HUES6 (cell line): ENCODE results near the gene PGM3.

Experiments
- H3K27ac ChIP-seq: 2 replicates; pipeline ENCODE4 v1.7.0; 2013; ENCODE audit warnings: low read depth, mild to moderate bottlenecking, low read length, inconsistent platforms
- H3K27me3 ChIP-seq: 2 replicates; pipeline ENCODE4 v1.6.1; 2013; ENCODE audit warnings: low read length; ENCODE audit not compliant: control insufficient read depth, insufficient read depth
- H3K36me3 ChIP-seq: 2 replicates; pipeline ENCODE4 v1.6.1; 2013; ENCODE audit warnings: low read length; ENCODE audit not compliant: control insufficient read depth, insufficient read depth
- H3K4me1 ChIP-seq: 2 replicates; pipeline ENCODE4 v1.6.1; 2013; ENCODE audit warnings: low read length; ENCODE audit not compliant: control insufficient read depth, insufficient read depth
- H3K4me3 ChIP-seq: 2 replicates; pipeline ENCODE4 v1.5.1; 2013; ENCODE audit warnings: low read depth, low read length
- H3K9ac ChIP-seq: one replicate; pipeline ENCODE4 v1.6.1; 2013; ENCODE audit warnings: mild to moderate bottlenecking, low read length
- H3K9me3 ChIP-seq: 2 replicates; pipeline ENCODE4 v1.6.1; 2013; ENCODE audit warnings: low read depth, low read length; ENCODE audit not compliant: control insufficient read depth, insufficient read depth

PGM3 gene

DNA sequence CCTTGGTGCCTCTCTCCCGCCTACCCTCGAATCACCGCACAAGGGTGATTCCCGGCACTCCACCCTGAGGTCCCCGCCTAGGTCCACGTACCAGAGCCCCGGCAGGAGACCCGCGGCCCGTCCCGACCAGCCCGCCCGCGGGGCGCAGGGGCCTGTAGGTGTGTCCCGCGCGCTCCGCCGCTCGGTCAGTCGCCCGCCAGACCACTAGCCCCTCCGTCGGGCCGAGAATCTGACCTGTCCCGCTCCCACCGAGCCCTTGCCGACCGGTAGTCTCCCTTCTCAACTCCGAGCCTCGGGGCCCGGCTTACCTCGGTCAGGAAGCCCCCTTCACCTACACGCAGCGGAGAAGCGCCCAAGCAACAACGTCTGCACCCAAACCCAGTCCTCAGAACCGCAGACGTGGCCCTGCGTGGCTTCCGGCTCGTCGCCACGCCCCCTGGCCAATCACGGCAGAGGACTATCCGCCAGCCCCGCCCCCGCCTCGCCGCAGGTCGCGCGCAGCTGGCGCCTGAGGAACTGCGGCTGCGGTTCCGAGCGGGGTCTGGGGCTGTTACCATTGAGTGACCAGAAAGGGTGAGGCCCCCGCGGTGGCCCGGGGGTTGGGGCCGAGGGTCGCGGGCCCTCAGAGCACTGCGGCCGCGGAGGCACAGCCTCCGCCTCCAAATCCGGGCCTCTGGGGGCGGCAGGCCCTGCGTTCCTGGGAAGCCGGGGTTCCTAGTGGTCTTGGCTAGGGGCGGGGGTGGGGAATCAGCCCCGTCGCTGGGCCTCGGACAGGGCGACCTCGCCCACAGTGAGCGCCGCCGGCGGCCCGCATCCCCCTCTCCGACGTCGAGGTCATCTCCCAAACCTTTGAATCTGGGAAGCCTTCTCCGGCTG is at the start of gene PGM3, which contains the start of gene RWDD2A:
Gene PGM3 (minus strand): TSS at position 395 of the 876 bp plus-strand sequence. CDS start 2,253 bp downstream, outside the sequence.
Gene RWDD2A (plus strand): TSS at position 487 of the 876 bp plus-strand sequence. CDS start 1,095 bp downstream, outside the sequence.
- Histone ChIP-seq H3K4me3 (peak within 1 kb of the TSS; percentile 95), H3K9ac (peak within 1 kb of the TSS; percentile 84), H3K9me3 (no peaks in the 10 kb centered on the region), H3K27ac (peak within 1 kb of the TSS; percentile 64; the same call in 1 of the 2 replicates), H3K4me1 (no peaks in the 10 kb centered on the region), H3K27me3 (no peaks in the 10 kb centered on the region), H3K36me3 (peaks cover 46% of the 10 kb centered on the region)

DNA sequence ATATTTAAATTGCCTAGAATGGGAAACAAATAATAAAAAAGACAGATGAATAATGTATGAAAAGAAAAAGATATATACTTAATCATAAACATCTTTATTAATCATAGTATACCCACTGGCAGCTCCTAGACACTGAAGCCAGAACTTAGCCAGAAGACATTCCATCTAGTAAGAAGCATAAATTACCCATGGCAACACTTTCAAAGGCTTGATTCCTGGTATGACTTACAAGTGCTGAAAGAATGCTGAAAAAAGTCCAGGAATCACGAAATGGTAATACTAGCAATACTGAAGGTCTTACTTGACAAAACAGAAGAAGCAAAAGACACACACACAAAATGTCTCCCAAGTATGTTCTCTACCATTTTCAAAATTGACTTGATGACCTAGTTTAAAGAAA is 38.1 kb upstream of the PGM3 start:
- Histone ChIP-seq H3K27ac (no peak overlapping the region), H3K9ac (no peak overlapping the region), H3K27me3 (no peaks in the 10 kb centered on the region), H3K4me1 (no peaks in the 10 kb centered on the region), H3K9me3 (no peaks in the 10 kb centered on the region), H3K36me3 (no peaks in the 10 kb centered on the region), H3K4me3 (no peak overlapping the region)

- no peaks in the 10 kb centered on the region for H3K9me3 ChIP-seq
- no peak overlapping the region for H3K9ac ChIP-seq
- H3K36me3 ChIP-seq: no peaks in the 10 kb centered on the region
- H3K27me3 ChIP-seq: no peaks in the 10 kb centered on the region
- no peak overlapping the region for H3K4me3 ChIP-seq
- no peak overlapping the region for H3K27ac ChIP-seq
- H3K4me1 ChIP-seq: no peaks in the 10 kb centered on the region
Observed at GRCh38 chr6:83226517-83226916, 33.5 kb upstream of the PGM3 start.

GRCh38 chr6:83221889-83222479 is 28.9 kb upstream of the PGM3 start:
- no peaks in the 10 kb centered on the region for H3K4me1 ChIP-seq
- H3K27me3 ChIP-seq: no peaks in the 10 kb centered on the region
- no peaks in the 10 kb centered on the region for H3K36me3 ChIP-seq
- no peak overlapping the region for H3K9ac ChIP-seq
- no peak overlapping the region for H3K27ac ChIP-seq
- no peak overlapping the region for H3K4me3 ChIP-seq
- H3K9me3 ChIP-seq: no peaks in the 10 kb centered on the region

- Histone ChIP-seq H3K36me3 (no peaks in the 10 kb centered on the region), H3K4me3 (no peak overlapping the region)
Observed at GRCh38 chr6:83221276-83221675, 28.2 kb upstream of the PGM3 start.

GRCh38 chr6:83220121-83220520 is 27.1 kb upstream of the PGM3 start:
- Histone ChIP-seq H3K4me3 (no peak overlapping the region), H3K27me3 (no peaks in the 10 kb centered on the region), H3K36me3 (no peaks in the 10 kb centered on the region), H3K27ac (no peak overlapping the region; the same call in 1 of the 2 replicates), H3K9ac (no peak overlapping the region), H3K9me3 (no peaks in the 10 kb centered on the region), H3K4me1 (no peaks in the 10 kb centered on the region)

More at GRCh38 chr6:83221276-83221675, 28.2 kb upstream of the PGM3 start:
- Histone ChIP-seq H3K9me3 (no peaks in the 10 kb centered on the region), H3K27me3 (no peaks in the 10 kb centered on the region), H3K4me1 (no peaks in the 10 kb centered on the region), H3K9ac (no peak overlapping the region), H3K27ac (no peak overlapping the region)

GRCh38 chr6:83218646-83219045 is 25.6 kb upstream of the PGM3 start:
- Histone ChIP-seq H3K27me3 (no peaks in the 10 kb centered on the region), H3K9me3 (no peaks in the 10 kb centered on the region), H3K9ac (no peak overlapping the region), H3K4me1 (no peaks in the 10 kb centered on the region), H3K4me3 (no peak overlapping the region), H3K36me3 (no peaks in the 10 kb centered on the region), H3K27ac (no peak overlapping the region)

GRCh38 chr6:83216806-83217205 is 23.7 kb upstream of the PGM3 start:
- Histone ChIP-seq H3K9ac (no peak overlapping the region), H3K4me1 (no peaks in the 10 kb centered on the region), H3K27ac (no peak overlapping the region), H3K36me3 (no peaks in the 10 kb centered on the region), H3K4me3 (no peak overlapping the region), H3K9me3 (no peaks in the 10 kb centered on the region), H3K27me3 (no peaks in the 10 kb centered on the region)

GRCh38 chr6:83215131-83216047 is 22.3 kb upstream of the PGM3 start:
- H3K36me3 ChIP-seq: no peaks in the 10 kb centered on the region
- no peak overlapping the region for H3K4me3 ChIP-seq
- H3K27ac ChIP-seq: no peak overlapping the region
- no peaks in the 10 kb centered on the region for H3K27me3 ChIP-seq
- no peaks in the 10 kb centered on the region for H3K9me3 ChIP-seq
- H3K9ac ChIP-seq: no peak overlapping the region
- H3K4me1 ChIP-seq: no peaks in the 10 kb centered on the region

DNA sequence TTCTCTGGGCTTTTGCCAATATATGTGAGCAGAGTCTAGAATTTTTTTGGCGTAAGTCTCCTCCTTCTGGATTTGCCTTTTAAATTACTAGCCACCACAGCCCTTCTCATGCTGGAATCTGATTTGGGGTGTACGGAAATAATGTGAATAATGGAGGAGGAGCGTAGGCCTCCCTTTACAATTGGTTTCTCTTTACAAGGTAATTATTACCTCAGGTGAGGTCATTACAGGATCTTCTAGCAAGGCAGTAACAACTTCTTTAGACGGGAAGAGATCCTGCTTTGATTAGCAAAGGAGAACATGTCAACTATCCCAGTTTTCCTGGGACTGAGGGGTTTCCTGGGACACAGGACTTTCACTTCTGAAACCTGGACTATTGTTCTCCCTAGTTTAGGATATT is 9.0 kb upstream of the PGM3 start:
- Histone ChIP-seq H3K36me3 (no peaks in the 10 kb centered on the region), H3K9me3 (no peaks in the 10 kb centered on the region), H3K9ac (no peak overlapping the region), H3K4me3 (no peak overlapping the region), H3K4me1 (no peaks in the 10 kb centered on the region), H3K27me3 (no peaks in the 10 kb centered on the region), H3K27ac (no peak overlapping the region)
